Hypothalamus (tissue), 51 donors: ENCODE data around the gene TOM1L2.

Experiments
- DNase-seq, 51 donors: peaks; one replicate each; lab custom pipeline; 2025; lab: John Stamatoyannopoulos, UW

TOM1L2 gene

GRCh38 chr17:17840751-17841591, 131.2 kb downstream of the TOM1L2 start:
- DNase-seq = peak in 27 of 51 donors; percentile 48 to 89 (median 75)

- peak; percentile 56 to 96 (median 88) for DNase-seq
Observed at GRCh38 chr17:17839791-17840707, 132.2 kb downstream of the TOM1L2 start.

GRCh38 chr17:17837966-17838962, 133.9 kb downstream of the TOM1L2 start:
- peak in 23 of 51 donors; percentile 23 to 72 (median 52) for DNase-seq

- no peak for DNase-seq
Observed at GRCh38 chr17:17837380-17837821, 134.8 kb downstream of the TOM1L2 start.

- peak in 34 of 51 donors; percentile 16 to 83 (median 56) for DNase-seq
Observed at GRCh38 chr17:17836818-17837379, 135.3 kb downstream of the TOM1L2 start, which contains the start of gene SREBF1. Gene SREBF1, minus strand, starts transcription at chr17:17836986. Its CDS starts 169 bp downstream, at chr17:17836817.

- peak; percentile 83 to 99 (median 98) for DNase-seq
Observed at GRCh38 chr17:17836250-17836817, 135.9 kb downstream of the TOM1L2 start.

GRCh38 chr17:17835415-17836249, 136.6 kb downstream of the TOM1L2 start:
- DNase-seq = no peak

GRCh38 chr17:17834974-17835373, 137.2 kb downstream of the TOM1L2 start:
- no peak for DNase-seq

- no peak for DNase-seq
Observed at GRCh38 chr17:17833658-17834357, 138.4 kb downstream of the TOM1L2 start.

- no peak for DNase-seq
Observed at GRCh38 chr17:17832032-17832363, 140.2 kb downstream of the TOM1L2 start.

GRCh38 chr17:17831208-17832031, 140.8 kb downstream of the TOM1L2 start:
- DNase-seq = peak in 19 of 51 donors; percentile 27 to 60 (median 43)

- no peak for DNase-seq
Observed at GRCh38 chr17:17830740-17831207, 141.4 kb downstream of the TOM1L2 start.

- DNase-seq = no peak
Observed at GRCh38 chr17:17830269-17830567, 142.0 kb downstream of the TOM1L2 start.

GRCh38 chr17:17827826-17828621, 144.2 kb downstream of the TOM1L2 start:
- no peak for DNase-seq

GRCh38 chr17:17826942-17827785, 145.0 kb downstream of the TOM1L2 start:
- DNase-seq = no peak
